AG09319 (cell line): ENCODE measurements around the gene RNF115.
"Not testable (repeated sequence)": the region's sequence is repeated elsewhere in the genome, so short reads cannot be mapped to it uniquely, and the experiment has no call there.

ENCODE experiments used
- DNase-seq: peaks from one replicate; pipeline ENCODE4 v3.0.0-alpha.2; 2010; ENCODE audit warnings: low read depth; ENCODE audit errors: extremely low read depth
- TF ChIP-seq, protein P1 (sequence below): IDR thresholded peaks from 2 replicates; pipeline ENCODE4 v1.5.1; 2011; ENCODE audit warnings: low read depth, mild to moderate bottlenecking, inconsistent platforms, low read length, moderate library complexity

Gene RNF115

GRCh38 chr1:145740269-145740668, 83.6 kb downstream of the RNF115 start:
- DNase-seq, result peak; percentile 70
- TF ChIP-seq, protein P1, sequence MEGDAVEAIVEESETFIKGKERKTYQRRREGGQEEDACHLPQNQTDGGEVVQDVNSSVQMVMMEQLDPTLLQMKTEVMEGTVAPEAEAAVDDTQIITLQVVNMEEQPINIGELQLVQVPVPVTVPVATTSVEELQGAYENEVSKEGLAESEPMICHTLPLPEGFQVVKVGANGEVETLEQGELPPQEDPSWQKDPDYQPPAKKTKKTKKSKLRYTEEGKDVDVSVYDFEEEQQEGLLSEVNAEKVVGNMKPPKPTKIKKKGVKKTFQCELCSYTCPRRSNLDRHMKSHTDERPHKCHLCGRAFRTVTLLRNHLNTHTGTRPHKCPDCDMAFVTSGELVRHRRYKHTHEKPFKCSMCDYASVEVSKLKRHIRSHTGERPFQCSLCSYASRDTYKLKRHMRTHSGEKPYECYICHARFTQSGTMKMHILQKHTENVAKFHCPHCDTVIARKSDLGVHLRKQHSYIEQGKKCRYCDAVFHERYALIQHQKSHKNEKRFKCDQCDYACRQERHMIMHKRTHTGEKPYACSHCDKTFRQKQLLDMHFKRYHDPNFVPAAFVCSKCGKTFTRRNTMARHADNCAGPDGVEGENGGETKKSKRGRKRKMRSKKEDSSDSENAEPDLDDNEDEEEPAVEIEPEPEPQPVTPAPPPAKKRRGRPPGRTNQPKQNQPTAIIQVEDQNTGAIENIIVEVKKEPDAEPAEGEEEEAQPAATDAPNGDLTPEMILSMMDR, result no peak

DNA sequence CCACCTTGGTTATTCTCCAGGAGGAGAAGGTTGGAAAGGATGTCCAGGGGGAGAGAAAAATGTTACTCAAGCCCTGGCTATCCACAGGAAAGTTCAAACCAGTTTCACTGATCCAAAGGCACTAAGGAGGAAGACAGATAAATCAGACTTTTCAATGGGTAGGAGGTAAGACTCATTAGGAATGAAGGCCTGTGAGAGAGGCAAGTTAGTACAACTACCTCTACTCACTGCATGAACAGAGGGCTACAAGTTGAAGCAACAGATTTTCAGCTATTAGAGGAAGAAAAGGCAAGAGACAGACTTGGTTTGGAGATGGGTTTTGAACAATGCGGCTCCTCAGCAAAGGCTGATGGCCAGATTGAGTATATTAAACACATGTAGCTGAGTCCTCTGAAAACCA, 87.7 kb downstream of the RNF115 start:
- TF ChIP-seq, protein P1, result no peak
- DNase-seq, result no peak

DNA sequence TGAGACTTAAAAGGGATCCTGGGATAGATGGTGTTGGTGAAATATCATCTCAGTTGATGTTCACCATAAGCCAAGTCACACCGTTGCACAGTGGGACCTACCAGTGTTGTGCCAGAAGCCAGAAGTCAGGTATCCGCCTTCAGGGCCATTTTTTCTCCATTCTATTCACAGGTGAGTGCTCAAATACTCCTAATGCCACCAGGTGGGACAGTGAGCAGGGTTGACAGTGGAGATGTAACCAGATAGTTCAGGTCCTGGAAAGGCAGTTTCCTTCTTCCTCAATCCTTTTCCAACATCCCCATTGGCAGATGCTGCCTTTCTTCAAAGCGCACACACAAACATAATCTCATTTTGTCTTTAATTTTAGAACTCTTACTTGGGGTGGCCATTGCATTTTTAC, 93.0 kb downstream of the RNF115 start:
- TF ChIP-seq, protein P1, result no peak
- DNase-seq, result no peak

GRCh38 chr1:145730467-145730866, 93.4 kb downstream of the RNF115 start:
- TF ChIP-seq, protein P1, result no peak
- DNase-seq, result no peak

DNA sequence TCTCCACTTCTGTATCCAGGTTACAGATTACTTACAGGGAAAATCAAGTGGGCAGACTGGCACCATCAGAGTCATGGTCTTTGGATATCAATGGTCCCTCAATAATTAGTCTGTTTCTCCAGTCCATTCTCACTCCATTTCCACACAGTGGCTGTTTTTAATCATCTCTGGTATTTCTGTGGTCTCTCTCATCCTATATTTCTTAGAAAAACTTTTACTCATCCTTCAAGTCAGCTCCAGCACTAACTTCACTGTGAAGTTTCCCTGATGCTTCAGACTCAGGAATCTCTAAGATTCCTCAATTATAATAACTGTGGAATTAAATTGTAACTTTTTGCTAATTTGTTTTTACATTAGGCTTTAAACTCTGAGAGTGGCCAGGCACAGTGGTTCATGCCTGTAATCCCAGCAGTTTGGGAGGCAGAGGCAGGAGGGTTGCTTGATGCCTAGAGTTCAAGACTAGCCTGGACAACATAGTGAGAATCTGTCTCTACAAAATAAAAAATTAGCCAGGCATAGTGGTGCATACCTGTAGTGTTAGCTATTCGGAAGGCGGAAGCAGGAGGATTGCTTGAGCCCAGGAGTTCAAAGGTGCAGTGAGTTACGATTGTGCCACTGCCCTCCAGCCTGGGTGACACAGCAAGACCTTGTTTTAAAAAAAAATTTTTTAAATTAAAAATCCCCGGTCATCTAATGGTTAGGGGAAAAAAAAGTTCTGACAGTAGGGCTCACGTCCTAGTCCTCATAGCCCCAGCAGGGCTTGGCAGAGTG, 94.0 kb downstream of the RNF115 start:
- DNase-seq, result no peak
- TF ChIP-seq, protein P1, result no peak

DNA sequence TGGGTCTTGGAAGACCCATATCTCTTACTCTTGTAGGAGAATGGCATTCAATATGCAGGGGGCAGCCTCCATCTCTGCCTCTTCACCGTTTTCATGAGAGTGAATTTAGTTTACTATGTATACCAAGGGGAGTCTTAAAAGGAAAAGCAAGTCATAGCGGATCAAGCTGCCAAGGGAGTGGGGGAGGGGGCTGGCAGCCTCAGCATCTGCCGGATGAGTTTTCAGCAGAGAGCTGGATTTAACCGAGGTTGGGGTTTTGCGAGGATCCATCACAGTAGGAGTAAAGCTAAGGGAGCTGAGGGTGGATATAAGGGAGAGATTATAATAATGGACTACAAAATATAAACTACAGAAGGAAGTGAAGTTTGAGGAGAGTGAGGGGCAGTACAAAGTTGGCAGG, 94.7 kb downstream of the RNF115 start:
- TF ChIP-seq, protein P1, result no peak
- DNase-seq, result no peak

DNA sequence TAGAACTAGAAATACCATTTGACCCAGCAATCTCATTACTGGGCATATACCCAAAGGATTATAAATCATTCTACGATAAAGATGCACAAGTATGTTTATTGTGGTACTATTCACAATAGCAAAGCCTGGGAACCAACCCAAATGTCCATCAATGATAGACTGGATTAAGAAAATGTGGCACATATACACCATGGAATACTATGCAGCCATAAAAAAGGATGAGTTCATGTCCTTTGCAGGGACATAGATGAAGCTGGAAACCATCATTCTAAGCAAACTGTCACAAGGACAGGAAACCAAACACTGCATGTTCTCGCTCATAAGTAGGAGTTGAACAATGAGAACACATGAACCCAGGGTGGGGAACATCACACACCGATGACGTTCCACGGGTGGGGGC, 97.7 kb downstream of the RNF115 start:
- not testable (repeated sequence) for DNase-seq
